OCI-LY7 (cell line): Measurements from ENCODE around the gene ZNF24. TPM values are rescaled to one million over a fixed set of nuclear protein-coding genes. Genes with fewer than 3 reads are reported as not detected.

Experiments
- BruUV-seq: library from RNA; stranded (reverse); fragments of 400-500 nt; replicated peaks from 2 replicates; lab custom pipeline; 2021; lab: Mats Ljungman, UMichigan
- CTCF ChIA-PET: fragments of 300-600 bp; sonication (Branson Sonifier 250); formaldehyde crosslinking; loops from one replicate; lab custom pipeline; 2022; ENCODE audit warnings: antibody characterized with exemption; ENCODE audit not compliant: unreplicated experiment; lab: Charles Lee
- POLR2A ChIA-PET: fragments of 300-600 bp; sonication (Branson Sonifier 250); formaldehyde crosslinking; loops from one replicate; lab custom pipeline; 2022; ENCODE audit warnings: antibody characterized with exemption; lab: Charles Lee
- DNase-seq: peaks from one replicate; pipeline ENCODE4 v3.0.0-alpha.2; 2015; ENCODE audit warnings: low spot score
- H2AFZ ChIP-seq: fragments of 200-600 bp; sonication (generic), shearing (Covaris generic); 2 replicates; pipeline ENCODE4 v1.6.1; 2014; ENCODE audit warnings: mild to moderate bottlenecking, antibody characterized with exemption, low read length, moderate library complexity
- H3K27ac ChIP-seq: fragments of 200-600 bp; sonication (generic); 2 replicates; pipeline ENCODE4 v1.5.1; 2014; ENCODE audit warnings: mixed run types, low read depth, mild to moderate bottlenecking, moderate library complexity, low read length, inconsistent platforms; ENCODE audit not compliant: poor library complexity, severe bottlenecking
- H3K36me3 ChIP-seq: fragments of 200-600 bp; sonication (generic); 2 replicates; pipeline ENCODE4 v1.6.1; 2014; ENCODE audit warnings: mild to moderate bottlenecking, antibody characterized with exemption, low read length, moderate library complexity, mixed read lengths; ENCODE audit not compliant: insufficient read depth
- H3K4me1 ChIP-seq: fragments of 200-600 bp; sonication (generic); 2 replicates; pipeline ENCODE4 v1.5.1; 2014; ENCODE audit warnings: mild to moderate bottlenecking, low read length; ENCODE audit not compliant: insufficient read depth, poor library complexity, severe bottlenecking
- H3K4me2 ChIP-seq: fragments of 200-600 bp; sonication (generic); 2 replicates; pipeline ENCODE4 v1.6.1; 2014; ENCODE audit warnings: mild to moderate bottlenecking, low read length
- H3K4me3 ChIP-seq: fragments of 200-600 bp; sonication (generic); 2 replicates; pipeline ENCODE4 v1.5.1; 2014; ENCODE audit warnings: mild to moderate bottlenecking, low read depth, low read length; ENCODE audit not compliant: poor library complexity, severe bottlenecking
- H3K79me2 ChIP-seq: fragments of 200-600 bp; sonication (generic); 2 replicates; pipeline ENCODE4 v1.6.1; 2016; ENCODE audit warnings: low read depth, mild to moderate bottlenecking, low read length, moderate library complexity, mixed read lengths; ENCODE audit not compliant: insufficient read depth
- H3K9me2 ChIP-seq: fragments of 200-600 bp; sonication (generic); 2 replicates; pipeline ENCODE4 v1.6.1; 2016; ENCODE audit warnings: mild to moderate bottlenecking, low read length, mixed read lengths; ENCODE audit not compliant: insufficient read depth
- H3K9me3 ChIP-seq: fragments of 200-600 bp; sonication (generic); 2 replicates; pipeline ENCODE4 v1.6.1; 2014; ENCODE audit warnings: mild to moderate bottlenecking, mixed run types, low read length, mixed read lengths
- H4K20me1 ChIP-seq: fragments of 200-600 bp; sonication (generic); 2 replicates; pipeline ENCODE4 v1.6.1; 2014; ENCODE audit warnings: mild to moderate bottlenecking, antibody characterized with exemption, low read length, moderate library complexity, mixed read lengths; ENCODE audit not compliant: insufficient read depth
- EZH2phosphoT487 ChIP-seq: fragments of 200-600 bp; sonication (generic); IDR thresholded peaks from 2 replicates; pipeline ENCODE4 v1.6.1; 2018; ENCODE audit warnings: low read depth, borderline replicate concordance, mild to moderate bottlenecking, mixed run types, antibody characterized with exemption, low read length, moderate library complexity, mixed read lengths
- intact Hi-C: fragments of 100-400 bp; cut with micrococcal nuclease; formaldehyde crosslinking; loops from one replicate; pipeline ENCODE4 v1.10.0; 2022; ENCODE audit not compliant: unreplicated experiment
- total RNA-seq, 2 experiments: library from RNA; depleted of rRNA in 1 of 2; stranded (reverse); fragments of >200 nt in 1 of 2; shearing (Covaris generic) in 1 of 2; gene quantifications; 2 replicates each; pipeline ENCODE4 v1.2.3, GENCODE V29; 2014 to 2022
- TF ChIP-seq, protein P1 (sequence below): fragments of 200-600 bp; sonication (generic); conservative IDR thresholded peaks from 2 replicates; pipeline ENCODE4 v1.5.1; 2014; ENCODE audit warnings: mild to moderate bottlenecking, antibody characterized with exemption, low read length, moderate library complexity, mixed read lengths

The ZNF24 gene
- total RNA-seq, 2 experiments from 2014 or later = 13.6 to 29.8 TPM

DNA sequence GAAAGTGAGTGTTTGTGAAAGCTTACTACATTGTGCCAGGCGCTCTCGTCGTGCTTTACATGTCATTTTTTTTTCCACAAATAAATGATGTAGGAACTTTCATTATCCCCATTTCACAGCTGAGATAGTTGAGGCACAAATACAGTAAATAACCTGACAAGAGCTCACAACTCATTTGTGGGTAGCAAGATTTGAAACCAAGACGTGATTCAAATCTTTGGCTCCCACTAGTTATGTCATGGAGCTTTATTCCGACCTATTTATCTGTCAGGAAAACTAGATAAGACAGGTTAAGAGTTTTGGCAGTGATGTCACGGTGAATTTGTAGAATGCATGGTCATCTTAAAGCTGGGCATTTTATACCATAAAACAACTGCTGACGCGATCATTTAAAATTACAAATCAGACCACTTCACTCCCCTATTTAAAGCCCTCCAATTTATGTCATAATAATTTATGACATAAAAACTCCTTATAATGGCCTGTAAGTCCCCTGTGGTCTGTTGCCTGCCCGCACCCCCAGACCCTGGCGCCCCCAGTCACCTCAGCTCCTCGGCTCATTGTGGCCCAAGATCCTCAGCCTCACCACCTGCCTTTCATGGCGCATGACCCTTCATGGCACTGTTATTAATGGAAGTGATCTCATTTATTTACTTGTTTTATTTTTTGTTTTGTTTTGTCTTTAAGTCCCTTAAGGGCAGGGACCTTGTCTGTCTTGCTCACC, 678 bp upstream of the ZNF24 start:
- no peaks in the 10 kb centered on the region for H3K9me3 ChIP-seq
- peak overlapping the region; percentile 92 for H3K4me3 ChIP-seq
- DNase-seq = peak; percentile 13
- peak overlapping the region; percentile 99 for H2AFZ ChIP-seq
- H3K79me2 ChIP-seq = peaks cover 41% of the 10 kb centered on the region
- peaks cover 24% of the 10 kb centered on the region for H3K4me1 ChIP-seq
- no peak for TF ChIP-seq EZH2phosphoT487
- TF ChIP-seq, protein P1, sequence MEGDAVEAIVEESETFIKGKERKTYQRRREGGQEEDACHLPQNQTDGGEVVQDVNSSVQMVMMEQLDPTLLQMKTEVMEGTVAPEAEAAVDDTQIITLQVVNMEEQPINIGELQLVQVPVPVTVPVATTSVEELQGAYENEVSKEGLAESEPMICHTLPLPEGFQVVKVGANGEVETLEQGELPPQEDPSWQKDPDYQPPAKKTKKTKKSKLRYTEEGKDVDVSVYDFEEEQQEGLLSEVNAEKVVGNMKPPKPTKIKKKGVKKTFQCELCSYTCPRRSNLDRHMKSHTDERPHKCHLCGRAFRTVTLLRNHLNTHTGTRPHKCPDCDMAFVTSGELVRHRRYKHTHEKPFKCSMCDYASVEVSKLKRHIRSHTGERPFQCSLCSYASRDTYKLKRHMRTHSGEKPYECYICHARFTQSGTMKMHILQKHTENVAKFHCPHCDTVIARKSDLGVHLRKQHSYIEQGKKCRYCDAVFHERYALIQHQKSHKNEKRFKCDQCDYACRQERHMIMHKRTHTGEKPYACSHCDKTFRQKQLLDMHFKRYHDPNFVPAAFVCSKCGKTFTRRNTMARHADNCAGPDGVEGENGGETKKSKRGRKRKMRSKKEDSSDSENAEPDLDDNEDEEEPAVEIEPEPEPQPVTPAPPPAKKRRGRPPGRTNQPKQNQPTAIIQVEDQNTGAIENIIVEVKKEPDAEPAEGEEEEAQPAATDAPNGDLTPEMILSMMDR = no peak
- peaks cover 15% of the 10 kb centered on the region for H4K20me1 ChIP-seq
- peak overlapping the region; percentile 83 for H3K27ac ChIP-seq
- no TSS peak for BruUV-seq
- peak overlapping the region; percentile 88 for H3K4me2 ChIP-seq
- intact Hi-C loops = loop anchor here (2.0 to 5.0 kb wide), 2 partner anchors 54 to 103 kb away; partner anchors contain the start of genes ZNF397 and ZSCAN30
- ChIA-PET POLR2A (interaction anchor here (0.7 to 1.8 kb wide), 6 partner anchors 55 to 296 kb away, joined by 3 to 8 read pairs (median 4); partner anchors contain the start of gene ZSCAN30), CTCF (no interaction called here)
- no peaks in the 10 kb centered on the region for H3K9me2 ChIP-seq
- H3K36me3 ChIP-seq = peaks cover 22% of the 10 kb centered on the region

DNA sequence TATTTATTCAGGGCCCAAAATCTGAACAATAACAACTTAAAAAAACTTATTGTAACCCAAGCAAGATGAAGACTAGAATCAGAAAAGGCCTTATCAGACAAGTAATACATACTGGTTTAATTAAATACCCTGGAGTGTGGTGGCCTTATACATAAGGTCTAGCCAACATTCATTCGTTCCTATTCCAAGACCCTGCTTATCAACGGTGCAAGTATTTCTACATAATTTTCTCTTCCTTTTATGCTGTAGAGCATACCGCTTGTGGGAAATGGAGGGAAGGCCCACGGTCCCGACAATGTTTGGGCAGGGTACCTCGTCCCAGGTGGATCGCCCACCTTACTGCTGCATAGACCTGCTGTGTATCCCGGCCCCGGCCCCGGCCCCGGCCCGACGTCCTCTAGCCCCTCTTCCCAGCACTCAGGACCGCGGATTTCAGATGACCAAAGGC, 708 bp downstream of the ZNF24 start:
- Histone ChIP-seq H3K4me1 (peaks cover 24% of the 10 kb centered on the region), H3K79me2 (peaks cover 41% of the 10 kb centered on the region), H3K4me3 (peak overlapping the region; percentile 92), H3K4me2 (peak overlapping the region; percentile 88), H3K9me2 (no peaks in the 10 kb centered on the region), H3K36me3 (peaks cover 35% of the 10 kb centered on the region), H3K9me3 (no peaks in the 10 kb centered on the region), H4K20me1 (peaks cover 15% of the 10 kb centered on the region), H2AFZ (no peak overlapping the region), H3K27ac (no peak overlapping the region)
- BruUV-seq = TSS peak; percentile 52
- no peak for TF ChIP-seq EZH2phosphoT487
- TF ChIP-seq, protein P1 = no peak
- ChIA-PET POLR2A (interaction anchor here (1.2 kb wide), 1 partner anchor 98 kb away, joined by 3 read pairs; no protein-coding TSS in a partner anchor), CTCF (no interaction called here)
- no peak for DNase-seq
- intact Hi-C loops = loop anchor here (5.0 kb wide), 1 partner anchor 101 kb away; the partner anchor contains the start of gene ZNF397
